T-cell (primary cell): ENCODE data around the gene GPR173. TPM values are rescaled to one million over a fixed set of nuclear protein-coding genes. Genes with fewer than 3 reads are reported as not detected.

Experiments used
- ATAC-seq, 4 experiments: fragments of 200-7000 bp in 3 of 4; fragments of 150-1000 bp in 1 of 4; cut with Tn5 transposase; replicated peaks in 1 of 4; 1 replicate in 3 of 4; 2 replicates in 1 of 4; pipeline ENCODE4 v1.10.0; 2021; ENCODE audit warnings: moderate library complexity in 3 of 4, mild to moderate bottlenecking in 2 of 4, moderate number of reproducible peaks in 1 of 4
- CTCF ChIA-PET, 2 donors: fragments of 300-600 bp; sonication (Branson Sonifier 250); formaldehyde crosslinking; loops; one replicate each; lab custom pipeline; 2022; ENCODE audit warnings: antibody characterized with exemption in 2 of 2; lab: Charles Lee
- POLR2A ChIA-PET, 2 donors: fragments of 300-600 bp; sonication (Branson Sonifier 250); formaldehyde crosslinking; loops; one replicate each; lab custom pipeline; 2022; ENCODE audit warnings: antibody characterized with exemption in 2 of 2; lab: Charles Lee
- DNase-seq, 35 experiments: peaks; one replicate each; pipeline versions ENCODE4 v3.0.0 to v3.0.0-alpha.2; 2013 to 2023
- H3K27ac ChIP-seq: one replicate; pipeline ENCODE4 v1.5.1; 2013; ENCODE audit warnings: low read length
- H3K27me3 ChIP-seq, 2 experiments: replicated peaks in 1 of 2; 1 replicate in 1 of 2; 2 replicates in 1 of 2; pipeline versions ENCODE4 v1.6.1 to v1.7.0; 2013; ENCODE audit warnings: low read length in 1 of 2, mixed read lengths in 1 of 2; ENCODE audit not compliant: control insufficient read depth in 2 of 2, insufficient read depth in 2 of 2; ENCODE audit errors: extremely low read depth in 1 of 2
- H3K36me3 ChIP-seq, 2 donors: 1 replicate in 1 of 2; 2 replicates in 1 of 2; pipeline versions ENCODE4 v1.6.1 to v1.7.0; 2013; ENCODE audit warnings: low read length in 1 of 2; ENCODE audit not compliant: control insufficient read depth in 2 of 2, insufficient read depth in 1 of 2; ENCODE audit errors: extremely low read depth in 1 of 2
- H3K4me1 ChIP-seq, 2 experiments: 1 replicate in 1 of 2; 2 replicates in 1 of 2; pipeline versions ENCODE4 v1.6.1 to v1.7.0; 2013; ENCODE audit warnings: low read length in 2 of 2, mixed read lengths in 1 of 2; ENCODE audit not compliant: insufficient read depth in 2 of 2, control insufficient read depth in 1 of 2; ENCODE audit errors: extremely low read depth in 1 of 2
- H3K4me3 ChIP-seq, 2 donors: 1 replicate in 1 of 2; 2 replicates in 1 of 2; pipeline versions ENCODE4 v1.5.1 to v1.7.0; 2013; ENCODE audit warnings: mild to moderate bottlenecking in 2 of 2, low read length in 1 of 2, moderate library complexity in 1 of 2; ENCODE audit not compliant: control insufficient read depth in 1 of 2; ENCODE audit errors: extremely low read depth in 1 of 2
- H3K9me3 ChIP-seq: 2 replicates; pipeline ENCODE4 v1.7.0; 2013
- H3K27ac Mint-ChIP-seq, 2 donors: one replicate each; pipeline ENCODE4 v1.8.0; 2020 to 2021; ENCODE audit warnings: mild to moderate bottlenecking in 2 of 2, mixed read lengths in 2 of 2
- H3K27me3 Mint-ChIP-seq, 2 donors: one replicate each; pipeline ENCODE4 v1.8.0; 2021 to 2022; ENCODE audit warnings: mixed read lengths in 2 of 2
- H3K36me3 Mint-ChIP-seq: one replicate; pipeline ENCODE4 v1.8.0; 2021; ENCODE audit warnings: mixed read lengths
- H3K4me1 Mint-ChIP-seq, 3 donors: one replicate each; pipeline ENCODE4 v1.8.0; 2020 to 2022; ENCODE audit warnings: mixed read lengths in 3 of 3, mild to moderate bottlenecking in 1 of 3
- H3K4me3 Mint-ChIP-seq, 3 donors: one replicate each; pipeline ENCODE4 v1.8.0; 2020 to 2022; ENCODE audit warnings: mild to moderate bottlenecking in 3 of 3, mixed read lengths in 3 of 3, moderate library complexity in 3 of 3
- H3K9me3 Mint-ChIP-seq, 3 donors: one replicate each; pipeline ENCODE4 v1.8.0; 2020 to 2022; ENCODE audit warnings: mixed read lengths in 3 of 3
- WGBS: methylation state at CpG from one replicate; pipeline ENCODE4 v1.1.5; 2013; ENCODE audit warnings: missing lambda C conversion rate; ENCODE audit not compliant: insufficient coverage; 5-methylcytosine and 5-hydroxymethylcytosine counted together
- total RNA-seq, 35 experiments: library from RNA in 6 of 35; stranded (reverse) in 6 of 35; fragments of 120-200 nt in 1 of 35; gene quantifications; one replicate each; pipeline versions ENCODE4 v1.2.1 to v1.2.4 and lab custom pipeline; 2013 to 2026

GPR173 gene
- total RNA-seq, 5 donors from 2014 or later (not counting 1 experiment from before 2014, with no cell fraction given): 0.12 to 0.50 (median 0.17) TPM; not detected in 1

DNA sequence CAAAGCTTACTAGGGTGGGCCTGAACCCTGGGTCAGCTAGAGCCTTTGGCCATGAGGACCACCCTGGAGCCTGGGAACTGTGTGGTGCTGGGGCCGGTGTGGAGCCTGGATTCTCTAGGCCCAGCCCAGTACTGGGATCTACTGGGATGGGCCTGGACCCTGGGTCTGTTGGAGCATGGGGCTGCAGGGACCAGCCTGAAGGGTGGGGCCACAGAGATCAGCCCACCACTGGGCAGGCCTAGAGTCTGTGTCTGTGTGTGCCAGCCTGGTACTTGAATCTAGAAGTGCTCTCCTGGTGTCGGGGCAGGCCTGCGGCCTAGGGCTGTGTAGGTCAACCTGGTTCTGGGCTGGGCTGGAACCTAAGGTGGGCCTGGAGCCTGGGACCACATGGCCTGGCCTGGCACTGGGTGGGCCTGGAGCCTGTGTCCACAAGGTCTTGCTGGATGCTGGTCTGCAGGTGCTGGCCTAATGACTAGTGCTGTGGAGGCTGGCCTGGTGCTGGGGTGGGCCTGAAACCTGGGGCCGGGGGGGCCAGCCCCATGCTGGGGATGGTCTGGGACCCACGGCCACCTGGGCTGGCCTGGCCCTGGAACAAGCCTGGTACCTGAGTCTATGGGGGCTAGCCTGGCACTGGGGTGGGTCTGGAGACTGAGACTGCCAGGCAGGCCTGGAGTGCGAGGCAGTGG lies 66.4 kb downstream of the GPR173 start:
- Histone ChIP-seq H3K9me3 (no peaks in the 10 kb centered on the region), H3K4me3 (no peak overlapping the region), H3K27me3 (no peaks in the 10 kb centered on the region), H3K27ac (no peak overlapping the region), H3K4me1 (no peaks in the 10 kb centered on the region), H3K36me3 (peaks cover 0 to 8% of the 10 kb centered on the region in 2 donors)
- Mint-ChIP-seq H3K4me3 (no peak overlapping the region), H3K4me1 (peaks cover 0 to 8% (median 4%) of the 10 kb centered on the region in 3 donors), H3K27me3 (peaks cover 0 to 4% of the 10 kb centered on the region in 2 donors), H3K9me3 (no peaks in the 10 kb centered on the region), H3K36me3 (peaks cover 22% of the 10 kb centered on the region), H3K27ac (no peak overlapping the region)
- ChIA-PET POLR2A (no interaction called here), CTCF (no interaction called here)
- no peak for DNase-seq
- ATAC-seq: no peak
- 100% methylated on average over 3 of the region's 6 CpGs for WGBS

DNA sequence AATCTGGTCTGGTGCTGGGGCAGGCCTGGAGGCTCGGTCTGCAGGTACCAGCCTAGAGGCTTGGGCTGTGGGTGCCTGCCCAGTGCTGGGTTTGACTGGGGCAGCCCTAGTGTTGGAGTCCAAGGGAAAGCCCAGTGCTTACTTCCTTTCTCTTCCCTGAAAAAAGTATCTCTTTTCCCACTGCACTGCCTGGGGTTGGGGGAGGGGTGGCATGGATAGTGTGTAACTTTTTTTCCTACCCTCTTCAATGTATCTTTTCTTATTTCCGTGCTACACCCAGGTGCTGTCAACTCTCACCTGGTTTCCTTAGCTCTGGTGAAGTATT lies 66.9 kb downstream of the GPR173 start:
- CTCF ChIA-PET: no interaction called here
- Mint-ChIP-seq H3K27me3 (no peaks in the 10 kb centered on the region), H3K9me3 (no peaks in the 10 kb centered on the region)

DNA sequence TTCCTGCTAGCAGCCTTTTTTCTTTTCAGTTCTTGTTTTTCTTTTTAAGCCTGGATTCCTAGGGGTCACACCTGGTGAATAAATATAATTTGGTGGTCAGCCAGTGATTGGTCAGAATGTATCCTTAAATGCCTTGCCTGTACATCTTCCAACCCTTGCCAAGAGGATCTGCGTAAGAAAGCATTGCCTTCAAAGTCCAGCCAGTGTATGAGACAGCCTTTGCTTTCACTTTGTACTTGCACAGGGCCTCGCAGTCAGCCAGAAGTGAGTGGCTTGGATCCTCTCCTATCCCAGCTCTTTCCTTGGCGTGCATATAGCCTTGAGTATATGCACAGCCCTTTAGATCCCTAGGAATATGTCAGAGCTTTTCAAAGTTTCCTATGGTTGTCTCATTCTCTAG lies 67.5 kb downstream of the GPR173 start:
- no peak overlapping the region for H3K4me3 ChIP-seq
- Mint-ChIP-seq H3K36me3 (peaks cover 19% of the 10 kb centered on the region), H3K9me3 (no peaks in the 10 kb centered on the region), H3K27ac (no peak overlapping the region), H3K4me3 (no peak overlapping the region), H3K4me1 (peaks cover 0 to 8% (median 4%) of the 10 kb centered on the region in 3 donors), H3K27me3 (no peaks in the 10 kb centered on the region)
- no peak overlapping the region for H3K27ac ChIP-seq
- no peaks in the 10 kb centered on the region for H3K4me1 ChIP-seq
- ATAC-seq (no peak), DNase-seq (no peak)
- POLR2A ChIA-PET: no interaction called here
- WGBS: no CpG with 5 or more reads among the region's 3 CpGs
- H3K27me3 ChIP-seq: no peaks in the 10 kb centered on the region
- H3K36me3 ChIP-seq: peaks cover 0 to 8% of the 10 kb centered on the region in 2 donors
- H3K9me3 ChIP-seq: no peaks in the 10 kb centered on the region
- CTCF ChIA-PET: no interaction called here

More for the DNA sequence above, 66.9 kb downstream of the GPR173 start:
- Mint-ChIP-seq H3K27ac (no peak overlapping the region), H3K4me3 (no peak overlapping the region), H3K4me1 (peaks cover 0 to 8% (median 4%) of the 10 kb centered on the region in 3 donors), H3K36me3 (peaks cover 19% of the 10 kb centered on the region)
- H3K27me3 ChIP-seq: no peaks in the 10 kb centered on the region
- no peaks in the 10 kb centered on the region for H3K9me3 ChIP-seq
- 80% methylated on average over 1 of the region's 2 CpGs for whole genome bisulfite sequencing
- no peaks in the 10 kb centered on the region for H3K4me1 ChIP-seq
- ATAC-seq (no peak), DNase-seq (no peak)
- POLR2A ChIA-PET: no interaction called here
- no peak overlapping the region for H3K4me3 ChIP-seq
- H3K27ac ChIP-seq: no peak overlapping the region
- peaks cover 0 to 8% of the 10 kb centered on the region in 2 donors for H3K36me3 ChIP-seq

DNA sequence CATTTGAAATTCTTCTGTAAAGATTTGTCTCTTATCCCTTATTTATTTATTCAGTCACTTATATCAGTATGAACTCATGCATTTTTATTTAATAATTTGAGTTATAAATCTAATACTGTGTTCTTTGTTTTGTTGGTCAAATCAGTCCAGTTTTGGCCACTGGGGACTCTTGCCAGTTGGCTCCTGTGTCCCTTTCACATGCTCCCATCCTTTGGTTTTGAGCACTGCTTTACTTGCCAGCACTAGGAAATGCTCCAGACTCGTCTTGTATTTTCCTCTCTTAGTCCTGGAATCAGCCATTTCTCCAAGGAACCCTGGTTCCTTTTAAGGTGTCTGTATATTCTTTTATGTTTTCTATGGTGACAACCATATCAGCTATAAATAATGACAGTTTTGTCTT lies 73.4 kb downstream of the GPR173 start:
- Histone ChIP-seq H3K27me3 (no peaks in the 10 kb centered on the region), H3K27ac (no peak overlapping the region), H3K4me3 (no peak overlapping the region), H3K9me3 (no peaks in the 10 kb centered on the region), H3K4me1 (no peaks in the 10 kb centered on the region), H3K36me3 (no peaks in the 10 kb centered on the region)
- no peaks in the 10 kb centered on the region for H3K27me3 Mint-ChIP-seq
- CTCF ChIA-PET: no interaction called here
- WGBS: no CpG with 5 or more reads among the region's 1 CpG
- peaks cover 18 to 19% (median 19%) of the 10 kb centered on the region in 3 donors for H3K4me1 Mint-ChIP-seq
- ATAC-seq: no peak
- DNase-seq: no peak
- peaks cover 0 to 2% (median 0%) of the 10 kb centered on the region in 3 donors for H3K9me3 Mint-ChIP-seq
- POLR2A ChIA-PET: no interaction called here
- H3K4me3 Mint-ChIP-seq: no peak overlapping the region
- peaks cover 4% of the 10 kb centered on the region for H3K36me3 Mint-ChIP-seq
- H3K27ac Mint-ChIP-seq: no peak overlapping the region

DNA sequence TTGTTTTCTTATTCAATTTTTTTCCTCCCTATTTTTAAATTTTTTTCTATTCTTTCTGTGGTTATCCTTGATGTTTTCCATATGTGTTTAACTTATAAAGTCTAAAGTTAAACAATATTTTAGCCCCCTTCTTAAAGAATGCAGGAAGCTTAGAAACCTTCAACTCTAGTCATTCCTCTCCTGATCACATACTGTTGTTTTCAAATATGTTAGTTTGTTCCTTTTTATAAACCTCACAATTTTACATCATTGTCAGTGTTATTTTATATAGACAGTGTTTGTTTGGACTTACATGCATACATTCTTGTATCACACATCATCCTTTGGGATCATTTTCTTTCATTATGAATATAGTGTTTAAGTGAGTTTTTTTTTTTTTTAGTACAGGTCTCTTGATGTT lies 76.9 kb downstream of the GPR173 start:
- H3K27ac Mint-ChIP-seq: no peak overlapping the region
- peaks cover 0 to 2% (median 0%) of the 10 kb centered on the region in 3 donors for H3K9me3 Mint-ChIP-seq
- H3K36me3 Mint-ChIP-seq: peaks cover 4% of the 10 kb centered on the region

DNA sequence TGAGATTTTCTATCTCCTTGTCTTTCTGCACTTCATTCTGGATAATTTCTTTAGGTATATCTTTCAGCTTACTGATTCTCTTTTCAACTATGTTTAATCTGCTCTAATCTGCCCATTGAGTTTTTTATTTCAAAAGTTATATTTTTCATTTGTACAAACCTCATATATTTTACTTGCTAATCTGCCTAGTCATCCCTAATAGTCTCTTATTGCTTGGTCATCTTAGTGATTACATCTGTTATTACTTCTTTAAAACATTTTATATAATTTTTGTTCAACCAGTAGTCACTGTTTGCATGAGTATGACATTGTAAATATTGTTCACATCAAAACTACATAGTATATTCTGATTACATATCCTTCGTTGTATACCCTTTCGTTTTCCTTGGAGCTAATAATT lies 77.8 kb downstream of the GPR173 start:
- Histone ChIP-seq H3K4me1 (no peaks in the 10 kb centered on the region), H3K27ac (no peak overlapping the region), H3K4me3 (no peak overlapping the region), H3K9me3 (no peaks in the 10 kb centered on the region), H3K36me3 (no peaks in the 10 kb centered on the region), H3K27me3 (no peaks in the 10 kb centered on the region)
- Mint-ChIP-seq H3K36me3 (peaks cover 5% of the 10 kb centered on the region), H3K9me3 (peaks cover 0 to 2% (median 0%) of the 10 kb centered on the region in 3 donors), H3K27ac (no peak overlapping the region), H3K4me1 (peaks cover 18 to 21% (median 19%) of the 10 kb centered on the region in 3 donors), H3K4me3 (no peak overlapping the region), H3K27me3 (no peaks in the 10 kb centered on the region)
- WGBS: no CpG with 5 or more reads among the region's 2 CpGs
- POLR2A ChIA-PET: no interaction called here
- CTCF ChIA-PET: no interaction called here
- DNase-seq (no peak), ATAC-seq (no peak)

More for the DNA sequence above, 76.9 kb downstream of the GPR173 start:
- CTCF ChIA-PET: no interaction called here
- Histone ChIP-seq H3K9me3 (no peaks in the 10 kb centered on the region), H3K4me3 (no peak overlapping the region), H3K27me3 (no peaks in the 10 kb centered on the region), H3K36me3 (no peaks in the 10 kb centered on the region), H3K4me1 (no peaks in the 10 kb centered on the region), H3K27ac (no peak overlapping the region)
- Mint-ChIP-seq H3K4me3 (no peak overlapping the region), H3K27me3 (no peaks in the 10 kb centered on the region), H3K4me1 (peaks cover 18 to 21% (median 19%) of the 10 kb centered on the region in 3 donors)
- POLR2A ChIA-PET: no interaction called here
- DNase-seq: no peak
- no peak for ATAC-seq
